Right renal pelvis (tissue), 4 donors: ENCODE results near the gene BPHL. TPM values are rescaled to one million over a fixed set of nuclear protein-coding genes. Genes with fewer than 3 reads are reported as not detected.
A peak's percentile ranks its signal among the peaks of the same experiment; 100 is the strongest.
"Not testable (repeated sequence)": the region's sequence is repeated elsewhere in the genome, so short reads cannot be mapped to it uniquely, and the experiment has no call there.

Source experiments
- DNase-seq, 4 donors: peaks; one replicate each; pipeline ENCODE4 v3.0.0-alpha.2; 2013; ENCODE audit warnings: low read depth in 4 of 4, low spot score in 3 of 4, missing footprints in 1 of 4
- polyA plus RNA-seq, 4 donors: library from polyadenylated mRNA; unstranded; fragments of 120-200 nt; gene quantifications; one replicate each; pipeline ENCODE4 v1.2.1, GENCODE V29; 2013; ENCODE audit not compliant: insufficient read length in 4 of 4

The BPHL gene
- polyA plus RNA-seq, 4 donors: 54.6 to 71.9 (median 67.3) TPM

GRCh38 chr6:3119040-3119723, 671 bp downstream of the BPHL start:
- peak in 3 of 4 donors; percentile 27 to 38 (median 38) for DNase-seq

- DNase-seq: no peak
These were observed 2.2 kb downstream of the BPHL start for GRCh38 chr6:3120765-3121089.

DNA sequence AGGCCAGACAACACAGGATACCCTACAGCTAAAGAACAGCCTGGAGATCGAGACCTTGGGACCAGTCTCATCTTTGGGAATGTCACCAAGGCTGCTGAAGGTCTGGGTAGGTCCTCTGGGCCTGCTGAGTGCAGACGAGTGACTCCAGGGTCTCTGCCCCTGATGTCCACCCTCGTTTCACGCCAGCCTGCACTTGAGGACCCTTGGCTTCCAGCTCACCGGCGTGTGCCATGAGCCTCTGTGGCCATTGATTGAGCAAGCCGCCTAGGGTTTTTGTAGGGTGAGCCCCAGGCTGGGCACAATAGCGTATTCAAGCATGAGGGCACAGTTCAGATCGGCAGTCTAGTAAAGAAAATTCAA, 4.3 kb downstream of the BPHL start:
- DNase-seq: no peak

DNA sequence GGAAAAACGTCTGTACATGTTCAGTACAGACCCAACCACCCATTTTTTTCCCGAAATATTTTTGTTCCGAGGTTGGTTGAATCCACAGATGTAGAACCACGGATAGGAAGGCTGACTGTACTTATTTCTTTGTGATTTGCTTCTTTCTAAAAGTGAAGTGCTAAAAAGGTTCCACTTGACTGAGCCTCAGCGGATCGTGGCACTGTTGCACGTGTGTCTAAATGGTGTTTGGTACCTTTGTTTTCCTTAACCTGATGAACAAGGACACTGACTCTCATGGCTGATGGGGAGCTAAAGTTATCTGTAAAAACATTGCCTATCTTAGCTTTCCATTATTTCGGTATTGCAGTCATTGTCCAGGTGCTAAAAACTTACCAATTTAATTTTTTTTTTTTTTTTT, 6.2 kb downstream of the BPHL start:
- no peak for DNase-seq

- DNase-seq: no peak
These were observed 7.3 kb downstream of the BPHL start for GRCh38 chr6:3125815-3126214.

- no peak for DNase-seq
These were observed 10.0 kb downstream of the BPHL start for GRCh38 chr6:3128356-3129108.

DNA sequence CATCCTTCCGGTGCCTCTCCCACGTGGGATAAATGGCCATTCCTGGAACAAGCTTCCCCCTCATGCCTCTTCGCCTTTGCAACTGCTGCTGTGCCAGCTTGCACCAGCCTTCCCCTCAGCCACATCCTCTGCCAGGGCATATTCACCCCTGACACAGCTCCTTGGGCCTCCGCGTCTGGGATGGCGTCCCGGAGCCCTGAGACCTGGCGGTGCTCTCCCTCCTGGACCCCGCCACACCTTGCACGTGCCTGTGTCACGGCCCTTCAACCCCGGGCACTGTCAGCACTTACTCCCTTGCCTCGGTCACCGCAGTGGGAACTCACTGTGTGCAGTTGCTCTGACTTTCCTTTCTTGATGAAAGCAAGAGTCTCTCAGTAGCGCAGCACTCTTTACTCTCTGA, 13.2 kb downstream of the BPHL start:
- no peak for DNase-seq

- DNase-seq: no peak
These were observed 15.0 kb downstream of the BPHL start for GRCh38 chr6:3133515-3133914.

GRCh38 chr6:3135668-3136291, 17.3 kb downstream of the BPHL start:
- DNase-seq: no peak

- DNase-seq: no peak
These were observed 17.9 kb downstream of the BPHL start for GRCh38 chr6:3136292-3137011.

DNA sequence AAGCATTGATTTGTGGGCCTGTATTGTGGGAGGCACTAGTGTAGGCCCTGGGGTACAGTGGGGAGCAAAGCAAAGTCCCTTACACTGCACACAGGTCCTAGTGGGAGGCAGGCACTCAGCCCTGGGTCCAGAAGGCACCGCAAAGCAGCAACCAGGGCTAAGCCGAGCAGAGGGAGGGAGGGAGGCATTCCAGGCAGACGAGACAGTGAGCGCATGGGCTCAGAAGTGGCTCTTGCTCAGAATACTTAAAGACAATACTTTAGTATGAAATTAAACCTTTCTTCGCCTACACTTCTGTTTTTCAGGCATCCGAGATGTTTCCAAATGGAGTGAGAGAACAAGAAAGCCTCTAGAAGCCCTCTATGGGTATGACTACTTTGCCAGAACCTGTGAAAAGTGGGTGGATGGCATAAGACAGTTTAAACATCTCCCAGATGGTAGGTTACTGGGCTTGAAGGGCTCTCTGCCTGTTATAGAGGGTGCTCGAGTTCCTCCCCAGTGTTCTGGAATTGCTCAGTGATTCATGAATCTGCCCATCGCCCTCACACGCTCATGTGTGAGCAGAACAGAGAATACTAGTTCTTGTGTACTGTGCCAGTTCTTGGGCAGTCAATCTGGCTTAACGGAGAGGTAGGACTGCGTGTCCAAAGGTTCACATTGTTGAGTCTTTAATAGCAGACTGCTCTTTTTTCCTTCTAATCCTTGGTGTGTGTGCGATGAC, 18.7 kb downstream of the BPHL start:
- DNase-seq: no peak

DNA sequence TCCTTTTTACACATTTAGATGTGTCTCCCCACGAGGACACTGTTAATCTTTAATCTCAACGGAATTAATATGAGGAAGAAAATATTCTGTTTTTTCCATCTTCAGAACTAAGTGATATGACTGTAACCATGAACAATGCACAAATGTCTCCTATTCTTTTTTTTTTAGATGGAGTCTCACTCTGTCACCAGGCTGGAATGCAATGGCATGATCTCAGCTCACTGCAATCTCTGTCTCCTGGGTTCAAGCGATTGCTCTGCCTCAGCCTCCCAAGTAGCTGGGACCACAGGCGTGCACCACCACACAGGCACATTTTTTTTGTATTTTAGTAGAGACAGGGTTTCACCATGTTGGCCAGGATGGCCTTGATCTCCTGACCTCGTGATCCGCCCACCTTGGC, 19.4 kb downstream of the BPHL start:
- not testable (repeated sequence) for DNase-seq

GRCh38 chr6:3138341-3138740, 19.8 kb downstream of the BPHL start:
- no peak for DNase-seq

- no peak for DNase-seq
These were observed 20.8 kb downstream of the BPHL start for GRCh38 chr6:3139090-3139903.

DNA sequence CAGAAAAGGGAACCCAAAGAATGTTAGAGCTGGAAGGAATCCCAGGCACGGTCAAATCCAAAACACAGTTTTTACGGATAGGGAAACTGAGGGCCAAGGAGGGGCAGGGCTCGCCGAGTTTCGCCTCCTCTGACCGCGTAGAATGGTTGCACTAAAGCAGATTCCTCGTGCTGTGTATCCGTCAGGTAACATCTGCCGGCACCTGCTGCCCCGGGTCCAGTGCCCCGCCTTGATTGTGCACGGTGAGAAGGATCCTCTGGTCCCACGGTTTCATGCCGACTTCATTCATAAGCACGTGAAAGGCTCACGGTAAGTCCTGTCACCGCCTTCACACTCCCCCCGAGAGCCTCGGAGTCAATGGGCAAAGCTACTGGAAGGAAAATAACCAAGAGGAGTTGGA, 21.7 kb downstream of the BPHL start:
- DNase-seq: no peak

DNA sequence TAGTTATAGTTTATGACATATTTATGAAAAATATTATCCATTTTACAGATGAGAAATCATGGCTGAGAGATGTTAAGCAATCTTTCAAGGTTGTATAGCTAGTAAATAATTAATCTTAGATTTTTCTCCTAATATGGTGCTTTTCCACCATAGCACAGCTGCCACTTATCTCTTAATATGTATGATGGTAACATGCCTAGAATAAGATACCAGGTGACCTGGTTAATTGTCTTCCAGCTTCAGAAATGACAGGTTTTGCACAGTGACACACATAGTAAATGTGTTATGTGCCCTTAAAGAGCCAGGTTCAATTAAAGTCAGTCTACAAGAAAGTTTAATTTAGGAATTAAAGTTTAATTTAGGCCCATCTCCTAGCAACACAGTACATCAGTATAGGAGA, 24.0 kb downstream of the BPHL start:
- no peak for DNase-seq

DNA sequence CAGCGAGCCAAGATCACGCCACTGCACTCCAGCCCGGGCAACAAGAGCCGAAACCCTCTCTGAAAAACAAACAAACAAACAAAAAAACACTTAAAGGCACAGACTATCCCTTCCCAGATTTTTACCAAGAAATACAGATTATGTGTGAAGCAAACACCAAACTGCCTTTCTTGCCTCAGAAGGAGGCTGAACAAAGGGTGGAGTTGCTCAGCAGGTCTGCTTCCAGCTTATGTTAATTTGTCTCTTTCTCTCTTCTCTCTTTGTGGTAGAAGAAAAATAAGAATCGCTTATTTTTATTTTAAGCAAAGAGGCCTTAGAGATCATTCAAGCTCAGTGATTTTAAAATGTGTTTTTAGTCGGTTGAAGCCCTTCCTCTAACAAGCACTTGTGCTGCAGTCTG, 24.6 kb downstream of the BPHL start:
- no peak for DNase-seq

- no peak for DNase-seq
These were observed 26.1 kb downstream of the BPHL start for GRCh38 chr6:3144571-3144970.

DNA sequence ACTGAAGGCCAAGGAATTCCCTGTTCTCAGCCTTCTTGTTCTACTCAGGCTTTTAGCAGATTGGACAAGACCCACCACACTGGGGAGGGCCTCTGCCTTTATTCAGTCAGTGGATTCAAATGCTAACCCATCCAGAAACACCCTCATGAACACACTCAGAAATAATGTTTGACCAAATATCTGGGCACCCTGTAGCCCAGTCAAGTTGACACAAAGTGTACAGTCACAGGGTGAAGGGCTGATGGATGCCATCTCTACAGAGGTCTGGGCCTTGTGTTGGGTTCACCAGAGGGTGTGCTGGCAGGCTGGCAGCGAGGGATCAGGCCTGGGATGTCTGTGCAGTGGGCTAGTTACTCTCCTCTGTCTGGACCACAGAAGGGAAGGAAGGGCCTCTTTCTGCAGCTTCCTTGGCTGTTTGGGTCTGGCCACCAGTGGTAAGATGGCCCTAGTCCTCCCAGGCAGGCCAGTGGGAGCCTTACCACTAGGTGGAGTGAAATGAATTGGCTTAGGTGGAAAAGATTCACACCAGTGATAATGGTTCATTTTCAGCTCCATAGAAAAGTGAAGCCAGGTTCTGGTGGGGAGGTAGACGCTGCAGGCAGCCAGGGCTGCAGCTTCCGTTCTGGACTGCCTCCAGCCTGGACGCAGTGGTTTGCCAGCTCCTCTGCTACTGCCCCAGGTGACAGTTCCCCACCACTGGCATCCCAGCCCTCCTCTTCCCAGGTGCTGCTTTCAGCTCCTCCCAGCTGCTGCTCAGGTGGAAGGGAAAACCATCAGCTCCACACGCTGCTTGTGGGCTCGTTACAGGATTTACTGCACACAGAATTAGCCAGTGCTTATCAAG, 29.6 kb downstream of the BPHL start:
- DNase-seq: no peak
